H9 (cell line): ENCODE measurements around the gene NRXN3. TPM values are rescaled to one million over a fixed set of nuclear protein-coding genes. Genes with fewer than 3 reads are reported as not detected.

Experiments
- DNase-seq: peaks from one replicate; pipeline ENCODE4 v3.0.0-alpha.2; 2017
- H2AFZ ChIP-seq: one replicate; pipeline ENCODE4 v1.6.1; 2013; ENCODE audit warnings: mild to moderate bottlenecking, low read length, control low read depth, moderate library complexity
- H2AK5ac ChIP-seq: 2 replicates; pipeline ENCODE4 v1.6.1; 2013; ENCODE audit warnings: low read length, control low read depth, mixed read lengths; ENCODE audit not compliant: insufficient read length
- H2BK120ac ChIP-seq: one replicate; pipeline ENCODE4 v1.6.1; 2013; ENCODE audit warnings: low read depth, mild to moderate bottlenecking, low read length, control low read depth, inconsistent platforms; ENCODE audit not compliant: poor library complexity, severe bottlenecking
- H2BK12ac ChIP-seq: 2 replicates; pipeline ENCODE4 v1.6.1; 2013; ENCODE audit warnings: low read length, control low read depth, mixed read lengths, low read depth; ENCODE audit not compliant: insufficient read length
- H2BK15ac ChIP-seq: 2 replicates; pipeline ENCODE4 v1.6.1; 2013; ENCODE audit warnings: low read depth, low read length, control low read depth
- H2BK20ac ChIP-seq: one replicate; pipeline ENCODE4 v1.6.1; 2013; ENCODE audit warnings: low read depth, mild to moderate bottlenecking, low read length, control low read depth, inconsistent platforms; ENCODE audit not compliant: poor library complexity, severe bottlenecking
- H2BK5ac ChIP-seq: 2 replicates; pipeline ENCODE4 v1.6.1; 2013; ENCODE audit warnings: low read length, control low read depth, mixed read lengths; ENCODE audit not compliant: insufficient read length
- H3K14ac ChIP-seq: 2 replicates; pipeline ENCODE4 v1.6.1; 2013; ENCODE audit warnings: low read length, control low read depth; ENCODE audit not compliant: insufficient read depth
- H3K18ac ChIP-seq: 2 replicates; pipeline ENCODE4 v1.6.1; 2013; ENCODE audit warnings: low read depth, mild to moderate bottlenecking, mixed read lengths, low read length, control low read depth; ENCODE audit not compliant: insufficient read length
- H3K23ac ChIP-seq: 2 replicates; pipeline ENCODE4 v1.6.1; 2013; ENCODE audit warnings: low read length, control low read depth, mixed read lengths, low read depth; ENCODE audit not compliant: insufficient read length
- H3K23me2 ChIP-seq: 2 replicates; pipeline ENCODE4 v1.6.1; 2013; ENCODE audit warnings: low read depth, mild to moderate bottlenecking, mixed read lengths, low read length, control low read depth; ENCODE audit not compliant: insufficient read length, poor library complexity, severe bottlenecking
- H3K27ac ChIP-seq: 2 replicates; pipeline ENCODE4 v1.5.1; 2013; ENCODE audit warnings: low read length, control low read depth, mixed read lengths, low read depth; ENCODE audit not compliant: insufficient read length
- H3K27me3 ChIP-seq: 2 replicates; pipeline ENCODE4 v1.6.1; 2013; ENCODE audit warnings: low read length, control low read depth, inconsistent platforms; ENCODE audit not compliant: insufficient read depth
- H3K4ac ChIP-seq: 2 replicates; pipeline ENCODE4 v1.6.1; 2013; ENCODE audit warnings: low read depth, mild to moderate bottlenecking, control low read depth, inconsistent platforms, low read length, moderate library complexity
- H3K4me1 ChIP-seq: 2 replicates; pipeline ENCODE4 v1.6.1; 2013; ENCODE audit warnings: low read length, control low read depth, inconsistent platforms; ENCODE audit not compliant: insufficient read depth
- H3K4me2 ChIP-seq: 2 replicates; pipeline ENCODE4 v1.6.1; 2013; ENCODE audit warnings: low read length, control low read depth, mixed read lengths; ENCODE audit not compliant: insufficient read length, insufficient read depth
- H3K56ac ChIP-seq: 2 replicates; pipeline ENCODE4 v1.6.1; 2013; ENCODE audit warnings: low read depth, mild to moderate bottlenecking, mixed read lengths, low read length, control low read depth; ENCODE audit not compliant: insufficient read length
- H3K79me1 ChIP-seq: 2 replicates; pipeline ENCODE4 v1.6.1; 2013; ENCODE audit warnings: low read depth, mild to moderate bottlenecking, moderate library complexity, low read length, control low read depth, inconsistent platforms; ENCODE audit not compliant: insufficient read depth, poor library complexity, severe bottlenecking
- H3K79me2 ChIP-seq: 2 replicates; pipeline ENCODE4 v1.6.1; 2013; ENCODE audit warnings: low read length, control low read depth, inconsistent platforms; ENCODE audit not compliant: insufficient read depth
- H3K9ac ChIP-seq: 2 replicates; pipeline ENCODE4 v1.6.1; 2013; ENCODE audit warnings: low read length, control low read depth, mixed read lengths; ENCODE audit not compliant: insufficient read length; ENCODE audit errors: extremely low read depth
- H3K9me3 ChIP-seq: one replicate; pipeline ENCODE4 v1.6.1; 2013; ENCODE audit warnings: low read depth, low read length, inconsistent platforms; ENCODE audit not compliant: control insufficient read depth
- H3T11ph ChIP-seq: one replicate; pipeline ENCODE4 v1.6.1; 2013; ENCODE audit warnings: mild to moderate bottlenecking, low read length, control low read depth, inconsistent platforms
- H4K20me1 ChIP-seq: one replicate; pipeline ENCODE4 v1.6.1; 2013; ENCODE audit not compliant: control insufficient read depth, insufficient read length, insufficient read depth
- H4K5ac ChIP-seq: 2 replicates; pipeline ENCODE4 v1.6.1; 2013; ENCODE audit warnings: low read depth, mild to moderate bottlenecking, mixed read lengths, low read length, control low read depth; ENCODE audit not compliant: insufficient read length
- H4K8ac ChIP-seq: replicated peaks from 2 replicates; pipeline ENCODE4 v1.6.1; 2013; ENCODE audit warnings: low read length, control low read depth, mixed read lengths, low read depth; ENCODE audit not compliant: insufficient read length
- H4K91ac ChIP-seq: 2 replicates; pipeline ENCODE4 v1.6.1; 2013; ENCODE audit warnings: low read depth, mild to moderate bottlenecking, moderate library complexity, mixed read lengths, low read length, control low read depth; ENCODE audit not compliant: insufficient read length
- H3K27ac Mint-ChIP-seq, 3 experiments: 2 replicates in 2 of 3; 3 replicates in 1 of 3; pipeline ENCODE4 v1.8.0; 2020 to 2021; ENCODE audit warnings: mixed read lengths in 3 of 3, mild to moderate bottlenecking in 1 of 3, moderate library complexity in 1 of 3
- H3K27me3 Mint-ChIP-seq: 2 replicates; pipeline ENCODE4 v1.8.0; 2021; ENCODE audit warnings: low read depth, mild to moderate bottlenecking, moderate library complexity, mixed read lengths
- H3K36me3 Mint-ChIP-seq, 3 experiments: 2 replicates in 2 of 3; 3 replicates in 1 of 3; pipeline ENCODE4 v1.8.0; 2020 to 2021; ENCODE audit warnings: low read depth in 3 of 3, mixed read lengths in 3 of 3; ENCODE audit not compliant: insufficient read depth in 1 of 3
- H3K4me1 Mint-ChIP-seq, 2 experiments: 2 replicates each; pipeline ENCODE4 v1.8.0; 2020; ENCODE audit warnings: mixed read lengths in 2 of 2
- H3K4me3 Mint-ChIP-seq, 2 experiments: 2 replicates in 1 of 2; 3 replicates in 1 of 2; pipeline ENCODE4 v1.8.0; 2020 to 2021; ENCODE audit warnings: mild to moderate bottlenecking in 2 of 2, mixed read lengths in 2 of 2, moderate library complexity in 1 of 2
- H3K9me3 Mint-ChIP-seq, 2 experiments: 2 replicates in 1 of 2; 3 replicates in 1 of 2; pipeline ENCODE4 v1.8.0; 2020; ENCODE audit warnings: mild to moderate bottlenecking in 2 of 2, mixed read lengths in 2 of 2, moderate library complexity in 1 of 2
- WGBS: extraction: QIAGEN DNeasy Blood & Tissue Kit; methylation state at CpG from one replicate; pipeline ENCODE4 v1.1.7; 2013; ENCODE audit warnings: missing lambda C conversion rate, low lambda C conversion rate, mixed read lengths; ENCODE audit not compliant: insufficient read length; ENCODE audit errors: extremely low coverage; 5-methylcytosine and 5-hydroxymethylcytosine counted together
- total RNA-seq: library from RNA; stranded (reverse); gene quantifications from 2 replicates; pipeline ENCODE4 v1.2.1, GENCODE V29; 2021
- TF ChIP-seq, protein P1 (sequence below): fragments of 200-600 bp; sonication (generic); conservative IDR thresholded peaks from 3 replicates; pipeline ENCODE4 v1.8.0; 2021; ENCODE audit warnings: antibody characterized with exemption, mild to moderate bottlenecking

The NRXN3 gene
- total RNA-seq, 1 experiment from 2014 or later: 1.8 TPM

DNA sequence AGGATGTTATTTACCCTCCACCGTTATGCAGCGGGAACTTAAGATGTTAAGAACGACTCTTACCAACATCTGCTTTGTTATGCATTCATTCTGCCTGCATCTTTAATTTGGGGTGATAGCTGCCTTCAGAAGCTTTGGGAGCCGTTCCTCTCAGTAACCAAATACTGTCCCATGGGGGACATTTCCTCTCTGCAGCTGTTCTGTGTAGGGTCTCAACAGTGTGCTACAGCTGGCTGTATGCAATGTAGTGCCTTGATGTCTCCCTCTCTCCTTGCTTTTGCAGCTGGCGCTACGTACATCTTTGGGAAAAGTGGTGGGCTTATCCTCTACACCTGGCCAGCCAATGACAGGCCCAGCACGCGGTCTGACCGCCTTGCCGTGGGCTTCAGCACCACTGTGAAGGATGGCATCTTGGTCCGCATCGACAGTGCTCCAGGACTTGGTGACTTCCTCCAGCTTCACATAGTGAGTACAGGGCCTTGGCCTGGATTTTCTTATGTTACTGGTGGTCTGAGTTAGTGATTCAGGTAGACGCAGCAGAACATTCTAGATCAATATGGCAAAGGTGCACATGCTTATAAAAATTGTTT, 1296.9 kb downstream of the NRXN3 start:
- Histone ChIP-seq H2BK120ac (no peak overlapping the region), H4K20me1 (no peaks in the 10 kb centered on the region), H3K4me2 (no peak overlapping the region), H3K4me1 (peaks cover 8% of the 10 kb centered on the region; the same call in 1 of the 2 replicates), H3T11ph (no peak overlapping the region), H3K9me3 (no peaks in the 10 kb centered on the region), H3K23ac (no peak overlapping the region), H2BK5ac (no peak overlapping the region), H3K56ac (no peak overlapping the region), H3K79me1 (no peaks in the 10 kb centered on the region), H3K23me2 (no peaks in the 10 kb centered on the region), H3K18ac (no peak overlapping the region), H3K27me3 (no peaks in the 10 kb centered on the region), H3K9ac (no peak overlapping the region), H2BK20ac (no peak overlapping the region), H3K14ac (no peak overlapping the region), H2BK15ac (no peak overlapping the region; the same call in 1 of the 2 replicates), H3K4ac (no peak overlapping the region), H4K8ac (no peak overlapping the region), H4K91ac (no peak overlapping the region), H3K79me2 (no peaks in the 10 kb centered on the region), H2AFZ (no peak overlapping the region), H4K5ac (no peak overlapping the region), H3K27ac (no peak overlapping the region), H2AK5ac (no peak overlapping the region), H2BK12ac (no peak overlapping the region)
- H3K4me3 Mint-ChIP-seq: no peak overlapping the region
- TF ChIP-seq, protein P1, sequence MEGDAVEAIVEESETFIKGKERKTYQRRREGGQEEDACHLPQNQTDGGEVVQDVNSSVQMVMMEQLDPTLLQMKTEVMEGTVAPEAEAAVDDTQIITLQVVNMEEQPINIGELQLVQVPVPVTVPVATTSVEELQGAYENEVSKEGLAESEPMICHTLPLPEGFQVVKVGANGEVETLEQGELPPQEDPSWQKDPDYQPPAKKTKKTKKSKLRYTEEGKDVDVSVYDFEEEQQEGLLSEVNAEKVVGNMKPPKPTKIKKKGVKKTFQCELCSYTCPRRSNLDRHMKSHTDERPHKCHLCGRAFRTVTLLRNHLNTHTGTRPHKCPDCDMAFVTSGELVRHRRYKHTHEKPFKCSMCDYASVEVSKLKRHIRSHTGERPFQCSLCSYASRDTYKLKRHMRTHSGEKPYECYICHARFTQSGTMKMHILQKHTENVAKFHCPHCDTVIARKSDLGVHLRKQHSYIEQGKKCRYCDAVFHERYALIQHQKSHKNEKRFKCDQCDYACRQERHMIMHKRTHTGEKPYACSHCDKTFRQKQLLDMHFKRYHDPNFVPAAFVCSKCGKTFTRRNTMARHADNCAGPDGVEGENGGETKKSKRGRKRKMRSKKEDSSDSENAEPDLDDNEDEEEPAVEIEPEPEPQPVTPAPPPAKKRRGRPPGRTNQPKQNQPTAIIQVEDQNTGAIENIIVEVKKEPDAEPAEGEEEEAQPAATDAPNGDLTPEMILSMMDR: no peak
- H3K36me3 Mint-ChIP-seq: no peaks in the 10 kb centered on the region
- H3K4me1 Mint-ChIP-seq: peaks cover 9 to 11% of the 10 kb centered on the region in 2 experiments
- H3K27me3 Mint-ChIP-seq: no peaks in the 10 kb centered on the region
- no peak overlapping the region for H3K27ac Mint-ChIP-seq
- WGBS: no CpG with 5 or more reads among the region's 13 CpGs
- no peaks in the 10 kb centered on the region for H3K9me3 Mint-ChIP-seq
- DNase-seq: no peak
